Measurements from ENCODE around the gene LHFPL2.

DNA sequence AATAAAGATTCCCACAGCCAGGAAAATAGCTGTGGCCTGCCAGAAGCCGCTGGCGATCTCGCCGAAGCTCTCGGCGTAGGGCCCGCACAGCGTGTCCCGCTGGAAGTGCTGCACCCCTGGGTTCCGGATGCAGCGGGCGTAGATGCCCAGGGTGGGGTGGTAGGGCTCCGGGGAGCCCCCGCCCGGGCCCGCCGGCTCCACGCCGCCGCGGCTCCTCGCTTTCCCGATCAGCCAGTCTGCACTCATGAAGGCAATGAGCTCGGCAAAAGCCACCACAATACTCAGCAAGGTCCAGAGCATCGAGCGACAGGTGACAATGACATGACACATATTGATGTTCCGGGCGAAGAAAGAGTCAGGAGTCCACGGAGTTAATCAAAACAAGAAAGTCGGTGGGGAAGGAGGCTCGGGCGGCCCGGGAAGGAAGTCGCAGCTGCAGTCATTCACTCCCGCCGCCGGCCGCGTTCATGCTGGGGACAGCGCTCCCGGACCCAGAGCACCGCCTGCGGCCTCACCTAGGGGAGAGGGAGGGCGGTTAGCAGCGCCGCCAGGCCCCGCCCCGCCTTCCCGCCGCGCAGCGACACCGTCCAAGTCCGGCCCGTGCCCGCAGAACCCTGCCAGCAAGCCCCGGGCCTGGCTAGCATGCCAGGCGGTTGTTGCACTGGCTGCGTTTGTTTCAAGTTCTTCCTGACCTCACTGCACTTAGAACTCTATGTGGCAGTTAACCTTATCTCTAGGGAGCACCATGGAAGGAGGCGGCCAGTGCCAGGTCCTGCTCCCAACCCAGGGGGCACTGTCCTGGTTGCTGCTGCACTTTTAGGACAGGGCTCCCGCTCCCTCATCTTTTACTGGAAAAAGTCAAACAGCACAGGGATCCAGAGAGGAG is 138.4 kb downstream of the LHFPL2 start:
- TF ChIP-seq, protein P1, sequence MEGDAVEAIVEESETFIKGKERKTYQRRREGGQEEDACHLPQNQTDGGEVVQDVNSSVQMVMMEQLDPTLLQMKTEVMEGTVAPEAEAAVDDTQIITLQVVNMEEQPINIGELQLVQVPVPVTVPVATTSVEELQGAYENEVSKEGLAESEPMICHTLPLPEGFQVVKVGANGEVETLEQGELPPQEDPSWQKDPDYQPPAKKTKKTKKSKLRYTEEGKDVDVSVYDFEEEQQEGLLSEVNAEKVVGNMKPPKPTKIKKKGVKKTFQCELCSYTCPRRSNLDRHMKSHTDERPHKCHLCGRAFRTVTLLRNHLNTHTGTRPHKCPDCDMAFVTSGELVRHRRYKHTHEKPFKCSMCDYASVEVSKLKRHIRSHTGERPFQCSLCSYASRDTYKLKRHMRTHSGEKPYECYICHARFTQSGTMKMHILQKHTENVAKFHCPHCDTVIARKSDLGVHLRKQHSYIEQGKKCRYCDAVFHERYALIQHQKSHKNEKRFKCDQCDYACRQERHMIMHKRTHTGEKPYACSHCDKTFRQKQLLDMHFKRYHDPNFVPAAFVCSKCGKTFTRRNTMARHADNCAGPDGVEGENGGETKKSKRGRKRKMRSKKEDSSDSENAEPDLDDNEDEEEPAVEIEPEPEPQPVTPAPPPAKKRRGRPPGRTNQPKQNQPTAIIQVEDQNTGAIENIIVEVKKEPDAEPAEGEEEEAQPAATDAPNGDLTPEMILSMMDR (IDR thresholded peaks at IDR 0.05; ENCODE audit: low read depth, low read length, poor library complexity, severe bottlenecking) = no peak
- TF ChIP-seq EZH2phosphoT487 (IDR thresholded peaks at IDR 0.05; ENCODE audit: borderline replicate concordance, low read length) = no peak; the same call in 1 of the 2 replicates
